Fibroblast of lung (primary cell): ENCODE results near the gene RELL2. TPM values are rescaled to one million over a fixed set of nuclear protein-coding genes. Genes with fewer than 3 reads are reported as not detected.

Experiments used
- DNase-seq, 2 donors: peaks; one replicate each; pipeline versions ENCODE4 v3.0.0 to v3.0.0-alpha.2; 2010; ENCODE audit warnings: low read depth in 2 of 2
- H2AFZ ChIP-seq: 2 replicates; pipeline ENCODE4 v1.5.1; 2012; ENCODE audit warnings: low read length, control low read depth, inconsistent platforms
- H3K27ac ChIP-seq: 2 replicates; pipeline ENCODE4 v1.5.1; 2011; ENCODE audit warnings: low read length, control low read depth; ENCODE audit not compliant: insufficient read depth
- H3K27me3 ChIP-seq: 2 replicates; pipeline ENCODE4 v1.5.1; 2011; ENCODE audit warnings: mild to moderate bottlenecking, low read length; ENCODE audit not compliant: control insufficient read depth, insufficient read depth
- H3K36me3 ChIP-seq: 2 replicates; pipeline ENCODE4 v1.5.1; 2011; ENCODE audit warnings: low read length; ENCODE audit not compliant: control insufficient read depth, insufficient read depth
- H3K4me1 ChIP-seq: 2 replicates; pipeline ENCODE4 v1.5.1; 2011; ENCODE audit warnings: low read length; ENCODE audit not compliant: control insufficient read depth, insufficient read depth; ENCODE audit errors: extremely low read depth
- H3K4me2 ChIP-seq: 2 replicates; pipeline ENCODE4 v1.5.1; 2011; ENCODE audit warnings: low read length, control low read depth; ENCODE audit not compliant: insufficient read depth; ENCODE audit errors: extremely low read depth
- H3K4me3 ChIP-seq, 4 experiments: fragments of 200-600 bp in 1 of 4; sonication (generic) in 1 of 4; replicated peaks in 1 of 4; 2 replicates each; pipeline ENCODE4 v1.5.1; 2011 to 2016; ENCODE audit warnings: low read length in 4 of 4, low read depth in 3 of 4, mild to moderate bottlenecking in 3 of 4, control low read depth in 2 of 4, inconsistent platforms in 1 of 4, mixed read lengths in 1 of 4; ENCODE audit not compliant: insufficient read depth in 1 of 4; ENCODE audit errors: control extremely low read depth in 1 of 4
- H3K79me2 ChIP-seq: 2 replicates; pipeline ENCODE4 v1.5.1; 2012; ENCODE audit warnings: mild to moderate bottlenecking, low read length, inconsistent platforms; ENCODE audit not compliant: control insufficient read depth, insufficient read depth
- H3K9ac ChIP-seq: 2 replicates; pipeline ENCODE4 v1.5.1; 2011; ENCODE audit warnings: mild to moderate bottlenecking, low read length, control low read depth; ENCODE audit not compliant: insufficient read depth
- H3K9me3 ChIP-seq: 2 replicates; pipeline ENCODE4 v1.5.1; 2012; ENCODE audit warnings: low read depth, low read length; ENCODE audit not compliant: control insufficient read depth, insufficient read depth
- H4K20me1 ChIP-seq: 2 replicates; pipeline ENCODE4 v1.5.1; 2011; ENCODE audit warnings: low read length; ENCODE audit not compliant: control insufficient read depth, insufficient read depth; ENCODE audit errors: extremely low read depth
- EZH2 ChIP-seq: IDR thresholded peaks from 2 replicates; pipeline ENCODE4 v1.5.1; 2012; ENCODE audit warnings: low read length, control low read depth, mild to moderate bottlenecking; ENCODE audit errors: missing control alignments
- polyA plus RNA-seq, 2 donors: library from polyadenylated mRNA; depleted of rRNA in 1 of 2; stranded (reverse) in 1 of 2; unstranded in 1 of 2; fragments of >200 nt; gene quantifications; 2 replicates each; pipeline ENCODE4 v1.2.1, GENCODE V29; 2011 to 2012; ENCODE audit warnings: missing spikeins in 1 of 2
- total RNA-seq: library from RNA; depleted of rRNA; stranded (reverse); fragments of >200 nt; gene quantifications from 2 replicates; pipeline ENCODE4 v1.2.1, GENCODE V29; 2014
- TF ChIP-seq, protein P1 (sequence below), 2 donors: IDR thresholded peaks in 1 of 2; conservative IDR thresholded peaks in 1 of 2; 1 replicate in 1 of 2; 2 replicates in 1 of 2; pipeline ENCODE4 v1.5.1; 2011 to 2012; ENCODE audit warnings: low read length in 2 of 2, control low read depth in 1 of 2, inconsistent platforms in 1 of 2, low read depth in 1 of 2, mild to moderate bottlenecking in 1 of 2

RELL2 gene
- total and polyA plus RNA-seq, 2 donors (not counting 1 experiment from before 2014, with no cell fraction given): 3.0 to 3.7 TPM

DNA sequence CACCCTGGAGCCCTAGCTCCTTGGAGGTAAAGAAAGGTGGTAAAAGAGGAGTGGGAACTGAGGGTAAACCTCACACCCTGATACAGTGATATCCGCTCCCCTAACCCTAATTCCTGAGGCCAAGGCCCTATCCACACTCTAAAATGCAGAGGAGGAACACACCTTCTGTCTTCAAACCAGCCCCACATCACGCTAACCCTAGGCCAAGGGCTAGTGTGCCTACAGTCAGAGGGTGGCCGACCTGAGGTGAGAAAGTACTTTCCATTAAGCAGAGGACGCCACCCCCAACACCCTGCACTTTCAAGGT lies 738 bp upstream of the RELL2 start:
- Histone ChIP-seq H4K20me1 (no peaks in the 10 kb centered on the region), H2AFZ (peak overlapping the region; percentile 96), H3K4me1 (peaks cover 2% of the 10 kb centered on the region), H3K9me3 (no peaks in the 10 kb centered on the region), H3K4me3 (peak overlapping the region; percentile 89 to 99 (median 96)), H3K36me3 (peaks cover 2% of the 10 kb centered on the region), H3K4me2 (peak overlapping the region; percentile 92), H3K79me2 (peaks cover 37% of the 10 kb centered on the region), H3K27me3 (no peaks in the 10 kb centered on the region), H3K9ac (peak overlapping the region; percentile 82), H3K27ac (peak overlapping the region; percentile 78)
- DNase-seq: no peak
- no peak for TF ChIP-seq EZH2
- TF ChIP-seq, protein P1, sequence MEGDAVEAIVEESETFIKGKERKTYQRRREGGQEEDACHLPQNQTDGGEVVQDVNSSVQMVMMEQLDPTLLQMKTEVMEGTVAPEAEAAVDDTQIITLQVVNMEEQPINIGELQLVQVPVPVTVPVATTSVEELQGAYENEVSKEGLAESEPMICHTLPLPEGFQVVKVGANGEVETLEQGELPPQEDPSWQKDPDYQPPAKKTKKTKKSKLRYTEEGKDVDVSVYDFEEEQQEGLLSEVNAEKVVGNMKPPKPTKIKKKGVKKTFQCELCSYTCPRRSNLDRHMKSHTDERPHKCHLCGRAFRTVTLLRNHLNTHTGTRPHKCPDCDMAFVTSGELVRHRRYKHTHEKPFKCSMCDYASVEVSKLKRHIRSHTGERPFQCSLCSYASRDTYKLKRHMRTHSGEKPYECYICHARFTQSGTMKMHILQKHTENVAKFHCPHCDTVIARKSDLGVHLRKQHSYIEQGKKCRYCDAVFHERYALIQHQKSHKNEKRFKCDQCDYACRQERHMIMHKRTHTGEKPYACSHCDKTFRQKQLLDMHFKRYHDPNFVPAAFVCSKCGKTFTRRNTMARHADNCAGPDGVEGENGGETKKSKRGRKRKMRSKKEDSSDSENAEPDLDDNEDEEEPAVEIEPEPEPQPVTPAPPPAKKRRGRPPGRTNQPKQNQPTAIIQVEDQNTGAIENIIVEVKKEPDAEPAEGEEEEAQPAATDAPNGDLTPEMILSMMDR (conservative IDR thresholded peaks at IDR 0.05 in 1 of 2, IDR thresholded peaks at IDR 0.05 in 1 of 2; ENCODE audit: low read depth in 1 of 2, low read length in 2 of 2): no peak

DNA sequence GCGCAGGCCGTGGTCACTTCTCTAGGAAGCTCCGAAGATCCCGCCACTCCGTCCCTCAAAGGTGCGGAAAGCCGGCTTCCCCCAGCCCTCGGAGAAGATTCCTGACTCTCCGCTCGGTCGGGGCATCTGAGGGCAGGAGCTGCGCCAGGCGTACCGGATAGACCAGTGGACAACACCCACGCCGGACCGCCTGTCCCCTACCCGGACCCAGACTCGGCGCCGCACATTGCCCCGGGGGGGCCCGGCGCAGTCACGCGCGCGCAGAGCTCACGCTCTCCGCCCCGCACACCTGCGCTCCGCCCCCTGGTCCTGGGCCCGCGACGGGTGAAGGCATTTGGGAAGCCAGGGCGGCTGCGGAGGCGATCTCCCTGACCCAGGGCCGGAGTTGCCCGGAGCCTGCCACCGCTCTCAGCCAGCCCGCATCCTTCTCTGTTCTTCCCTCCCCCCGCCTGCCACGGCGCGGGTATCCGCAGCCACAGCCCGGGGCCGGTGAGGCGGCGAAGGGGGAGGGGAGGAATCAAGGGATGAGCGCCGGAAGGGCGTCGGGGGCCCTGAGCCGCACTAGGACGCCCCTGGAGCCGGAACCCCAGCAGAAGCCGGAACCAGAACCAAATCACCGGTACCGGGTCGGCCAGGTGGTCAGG lies 448 bp downstream of the RELL2 start:
- Histone ChIP-seq H3K4me3 (peak overlapping the region; percentile 69 to 99 (median 94)), H2AFZ (peak overlapping the region; percentile 60), H3K9ac (peak overlapping the region; percentile 82), H3K27ac (peak overlapping the region; percentile 22), H4K20me1 (no peaks in the 10 kb centered on the region), H3K27me3 (no peaks in the 10 kb centered on the region), H3K36me3 (peaks cover 2% of the 10 kb centered on the region), H3K79me2 (peaks cover 34% of the 10 kb centered on the region), H3K9me3 (no peaks in the 10 kb centered on the region), H3K4me1 (peaks cover 2% of the 10 kb centered on the region), H3K4me2 (peak overlapping the region; percentile 20)
- DNase-seq: peak in 1 of 2 donors; percentile 11
- TF ChIP-seq, protein P1 (conservative IDR thresholded peaks at IDR 0.05 in 1 of 2, IDR thresholded peaks at IDR 0.05 in 1 of 2; ENCODE audit: low read depth in 1 of 2, low read length in 2 of 2): no peak
- no peak for TF ChIP-seq EZH2

DNA sequence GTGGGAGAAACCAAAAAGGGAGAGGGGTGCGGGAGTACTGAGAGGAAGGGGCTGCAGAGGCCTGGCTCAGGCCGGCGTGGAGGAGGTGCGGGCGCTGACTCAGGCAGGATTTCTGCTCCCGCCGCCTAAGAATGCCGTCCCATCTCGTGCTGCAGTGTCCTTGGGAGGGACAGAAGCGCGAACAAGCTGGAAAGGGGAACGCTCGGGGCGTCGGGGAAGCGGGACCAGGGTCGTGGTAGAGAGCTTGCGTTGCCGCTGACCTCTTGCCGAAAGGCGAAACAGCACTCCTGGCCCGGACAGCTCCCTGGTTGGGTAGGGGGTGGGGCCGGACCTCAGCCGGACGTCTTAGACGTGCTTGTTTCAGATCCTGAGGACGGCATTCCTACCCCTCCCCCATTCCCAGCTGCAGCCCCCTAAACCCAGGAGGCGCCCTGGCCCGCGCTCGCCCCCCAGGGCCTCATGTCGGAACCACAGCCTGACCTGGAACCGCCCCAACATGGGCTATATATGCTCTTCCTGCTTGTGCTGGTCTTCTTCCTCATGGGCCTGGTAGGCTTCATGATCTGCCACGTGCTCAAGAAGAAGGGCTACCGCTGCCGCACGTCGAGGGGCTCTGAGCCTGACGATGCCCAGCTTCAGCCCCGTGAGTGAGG lies 1.1 kb downstream of the RELL2 start:
- peak overlapping the region; percentile 82 for H3K9ac ChIP-seq
- no peaks in the 10 kb centered on the region for H4K20me1 ChIP-seq
- no peaks in the 10 kb centered on the region for H3K36me3 ChIP-seq
- H3K4me1 ChIP-seq: peaks cover 2% of the 10 kb centered on the region
- H3K4me2 ChIP-seq: peak overlapping the region; percentile 20
- H3K79me2 ChIP-seq: peaks cover 29% of the 10 kb centered on the region
- peak overlapping the region; percentile 69 to 99 (median 94) for H3K4me3 ChIP-seq
- no peak overlapping the region for H3K27ac ChIP-seq
- H3K9me3 ChIP-seq: no peaks in the 10 kb centered on the region
- DNase-seq: peak; percentile 38 to 54
- no peaks in the 10 kb centered on the region for H3K27me3 ChIP-seq
- peak overlapping the region; percentile 60 for H2AFZ ChIP-seq
- no peak for TF ChIP-seq EZH2
- TF ChIP-seq, protein P1 (conservative IDR thresholded peaks at IDR 0.05 in 1 of 2, IDR thresholded peaks at IDR 0.05 in 1 of 2; ENCODE audit: low read depth in 1 of 2, low read length in 2 of 2): peak; percentile 15 to 42
